Stimulated activated CD8-positive, alpha-beta memory T cell treated with anti-CD3 and anti-CD28 coated beads, Interleukin-15, amount 100 ng/mL, for 24 hours (primary cell): ENCODE data around the gene NPDC1.
"Not testable (repeated sequence)": the region's sequence is repeated elsewhere in the genome, so short reads cannot be mapped to it uniquely, and the experiment has no call there.

Source experiments
- DNase-seq: peaks from one replicate; pipeline ENCODE4 v3.0.0-alpha.2; 2020; ENCODE audit warnings: low read depth

NPDC1 gene

GRCh38 chr9:137011156-137011555 is 34.8 kb downstream of the NPDC1 start:
- DNase-seq: no peak

- no peak for DNase-seq
Observed at GRCh38 chr9:137009938-137010732, 35.8 kb downstream of the NPDC1 start.

GRCh38 chr9:137009217-137009616 is 36.8 kb downstream of the NPDC1 start:
- no peak for DNase-seq

- no peak for DNase-seq
Observed at GRCh38 chr9:137008312-137008711, 37.7 kb downstream of the NPDC1 start.

- no peak for DNase-seq
Observed at GRCh38 chr9:137007816-137008270, 38.1 kb downstream of the NPDC1 start.

GRCh38 chr9:137007108-137007815 is 38.7 kb downstream of the NPDC1 start:
- DNase-seq: no peak

GRCh38 chr9:137006116-137007003 is 39.6 kb downstream of the NPDC1 start:
- DNase-seq: no peak

- not testable (repeated sequence) for DNase-seq
Observed at GRCh38 chr9:137004285-137004684, 41.7 kb downstream of the NPDC1 start.

- no peak for DNase-seq
Observed at GRCh38 chr9:137002646-137003041, 43.3 kb downstream of the NPDC1 start.

- no peak for DNase-seq
Observed at GRCh38 chr9:137001857-137002645, 43.9 kb downstream of the NPDC1 start.

- DNase-seq: no peak
Observed at GRCh38 chr9:137000177-137000930, 45.6 kb downstream of the NPDC1 start.

- no peak for DNase-seq
Observed at GRCh38 chr9:136997830-136998234, 48.1 kb downstream of the NPDC1 start.

GRCh38 chr9:136997371-136997770 is 48.6 kb downstream of the NPDC1 start:
- DNase-seq: no peak

GRCh38 chr9:136996361-136997292 is 49.4 kb downstream of the NPDC1 start, which contains the start of gene CLIC3:
Gene CLIC3 (minus strand): TSS chr9:136996568. CDS start chr9:136996543, 25 bp downstream.
- DNase-seq: peak; percentile 24

- no peak for DNase-seq
Observed at GRCh38 chr9:136995772-136996311, 50.1 kb downstream of the NPDC1 start.

GRCh38 chr9:136995362-136995761 is 50.6 kb downstream of the NPDC1 start:
- DNase-seq: no peak

GRCh38 chr9:136994888-136995230 is 51.1 kb downstream of the NPDC1 start:
- no peak for DNase-seq

GRCh38 chr9:136994180-136994887 is 51.6 kb downstream of the NPDC1 start:
- no peak for DNase-seq
